GM18909 (cell line): ENCODE measurements around the gene SORBS1.
A peak's percentile ranks its signal among the peaks of the same experiment; 100 is the strongest.
"Not testable (repeated sequence)": the region's sequence is repeated elsewhere in the genome, so short reads cannot be mapped to it uniquely, and the experiment has no call there.

ENCODE experiments used
- ATAC-seq: cut with Tn5 transposase; IDR thresholded peaks from one replicate; pipeline ENCODE4 v1.9.1; 2021; ENCODE audit warnings: mild to moderate bottlenecking; ENCODE audit not compliant: unreplicated experiment, poor library complexity

SORBS1 gene

GRCh38 chr10:95469676-95470075 lies 91.5 kb downstream of the SORBS1 start:
- ATAC-seq: no peak

- no peak for ATAC-seq
These were observed 91.9 kb downstream of the SORBS1 start for GRCh38 chr10:95469251-95469650.

GRCh38 chr10:95467642-95468041 lies 93.5 kb downstream of the SORBS1 start:
- ATAC-seq: not testable (repeated sequence)

GRCh38 chr10:95467162-95467599 lies 94.0 kb downstream of the SORBS1 start:
- ATAC-seq: no peak

GRCh38 chr10:95466436-95466835 lies 94.7 kb downstream of the SORBS1 start:
- ATAC-seq: no peak

GRCh38 chr10:95464280-95464679 lies 96.9 kb downstream of the SORBS1 start:
- ATAC-seq: no peak

GRCh38 chr10:95462740-95463667 lies 98.2 kb downstream of the SORBS1 start:
- ATAC-seq: no peak

GRCh38 chr10:95461611-95462010 lies 99.6 kb downstream of the SORBS1 start:
- ATAC-seq: no peak

- ATAC-seq: no peak
These were observed 101.6 kb downstream of the SORBS1 start for GRCh38 chr10:95459446-95460045.

GRCh38 chr10:95458871-95459270 lies 102.3 kb downstream of the SORBS1 start:
- ATAC-seq: no peak

- ATAC-seq: no peak
These were observed 103.2 kb downstream of the SORBS1 start for GRCh38 chr10:95458014-95458413.

- ATAC-seq: no peak
These were observed 103.8 kb downstream of the SORBS1 start for GRCh38 chr10:95457319-95457886.

GRCh38 chr10:95456516-95456915 lies 104.7 kb downstream of the SORBS1 start:
- ATAC-seq: no peak

- ATAC-seq: no peak
These were observed 106.2 kb downstream of the SORBS1 start for GRCh38 chr10:95454940-95455339.

GRCh38 chr10:95454356-95454755 lies 106.8 kb downstream of the SORBS1 start:
- no peak for ATAC-seq

- no peak for ATAC-seq
These were observed 109.3 kb downstream of the SORBS1 start for GRCh38 chr10:95451568-95452524.

- ATAC-seq: no peak
These were observed 110.0 kb downstream of the SORBS1 start for GRCh38 chr10:95451150-95451549.

GRCh38 chr10:95450188-95450587 lies 111.0 kb downstream of the SORBS1 start:
- no peak for ATAC-seq

GRCh38 chr10:95447685-95448084 lies 113.5 kb downstream of the SORBS1 start:
- no peak for ATAC-seq

GRCh38 chr10:95445837-95446486 lies 115.2 kb downstream of the SORBS1 start:
- peak; percentile 65 for ATAC-seq
